Measurements from ENCODE around the gene UBXN10.

DNA sequence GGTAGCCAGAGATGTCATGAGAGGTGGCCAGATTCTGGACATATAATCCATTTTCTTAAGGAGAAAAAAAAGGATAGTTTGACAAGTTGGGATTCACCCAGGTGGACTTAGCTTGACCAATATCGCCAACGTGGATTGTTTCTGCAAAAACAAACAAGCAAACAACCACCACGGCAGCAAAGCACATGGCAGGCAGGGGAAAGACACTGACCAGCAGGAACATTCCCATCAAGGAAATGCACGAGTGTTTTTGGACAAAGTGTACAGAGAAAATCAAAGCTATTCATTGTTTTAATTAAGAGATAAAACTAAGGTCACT lies 9.5 kb downstream of the UBXN10 start:
- no peak for TF ChIP-seq POLR2AphosphoS5 (IDR thresholded peaks at IDR 0.05)
- TF ChIP-seq POLR2A (IDR thresholded peaks at IDR 0.05): no peak
